Caki2 (cell line): ENCODE results near the gene CCDC138. TPM values are rescaled to one million over a fixed set of nuclear protein-coding genes. Genes with fewer than 3 reads are reported as not detected.

Experiments used
- DNase-seq: peaks from one replicate; pipeline ENCODE4 v3.0.0-alpha.2; 2015; ENCODE audit warnings: low read depth
- in situ Hi-C: cut with HindIII; loops from 2 replicates; pipeline ENCODE4 v1.10.0; 2016; ENCODE audit warnings: low sequenced_read_pairs, low pct_unique_long_range_greater_than_20kb, mixed read lengths
- total RNA-seq: library from RNA; depleted of rRNA; stranded (reverse); fragments of >200 nt; shearing (Covaris generic); gene quantifications from 2 replicates; pipeline ENCODE4 v1.2.3, GENCODE V29; 2014; ENCODE audit warnings: low replicate concordance; rRNA removed

The CCDC138 gene
- total RNA-seq, 1 experiment from 2014 or later: 11.8 TPM

GRCh38 chr2:108923736-108924579 is 137.4 kb downstream of the CCDC138 start:
- in situ Hi-C loops: no loop called here
- no peak for DNase-seq

DNA sequence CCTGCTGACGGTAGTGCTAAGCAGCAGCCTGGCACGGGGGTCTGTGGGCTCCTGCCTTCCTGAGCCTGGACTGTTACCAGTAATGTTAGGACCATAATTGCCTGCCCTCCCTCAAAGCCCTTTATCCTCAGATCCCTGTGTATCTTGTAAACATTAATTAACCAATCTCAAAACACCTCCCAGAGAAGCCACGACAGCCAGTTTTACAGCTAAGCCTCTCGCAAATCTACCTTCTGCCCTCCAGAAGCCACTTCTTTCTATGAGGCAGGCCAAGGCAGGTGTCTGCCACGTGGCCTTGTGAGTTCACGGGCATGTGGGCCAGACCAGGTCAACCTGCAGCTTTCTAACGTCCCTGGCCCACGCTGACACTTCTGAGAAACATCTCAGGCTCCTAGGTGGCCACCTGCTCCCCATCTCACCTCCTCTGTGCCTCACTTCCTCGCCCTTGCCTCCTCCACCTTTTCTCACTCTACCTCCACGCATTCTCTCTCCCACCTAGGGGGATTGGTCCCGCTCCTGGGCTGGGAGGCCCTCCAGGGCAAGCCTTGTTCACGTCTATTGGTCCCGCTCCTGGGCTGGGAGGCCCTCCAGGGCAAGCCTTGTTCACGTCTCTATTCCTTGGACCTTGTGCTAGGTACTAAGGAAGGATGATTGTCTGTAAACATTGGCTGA is 138.1 kb downstream of the CCDC138 start:
- in situ Hi-C loops: no loop called here
- DNase-seq: no peak

DNA sequence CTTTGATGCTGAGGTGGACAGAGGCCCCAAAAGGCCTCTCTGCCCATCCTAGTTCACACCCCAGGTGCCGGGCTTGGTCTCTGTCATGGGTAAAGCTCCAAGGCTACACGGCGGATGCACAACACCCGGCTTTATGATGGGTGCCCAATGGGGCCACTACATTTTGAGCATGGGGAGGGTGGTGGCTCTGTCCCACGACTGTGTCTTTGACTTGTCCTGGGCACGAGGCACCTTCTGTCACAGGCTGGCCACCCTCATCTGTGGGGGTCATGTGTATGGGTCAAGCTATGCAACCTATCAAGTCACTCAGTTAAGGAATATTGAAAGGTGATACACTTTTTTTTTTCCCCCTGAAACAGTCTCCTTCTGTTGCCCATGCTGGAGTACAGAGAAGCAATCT is 138.7 kb downstream of the CCDC138 start:
- in situ Hi-C loops: no loop called here
- no peak for DNase-seq

DNA sequence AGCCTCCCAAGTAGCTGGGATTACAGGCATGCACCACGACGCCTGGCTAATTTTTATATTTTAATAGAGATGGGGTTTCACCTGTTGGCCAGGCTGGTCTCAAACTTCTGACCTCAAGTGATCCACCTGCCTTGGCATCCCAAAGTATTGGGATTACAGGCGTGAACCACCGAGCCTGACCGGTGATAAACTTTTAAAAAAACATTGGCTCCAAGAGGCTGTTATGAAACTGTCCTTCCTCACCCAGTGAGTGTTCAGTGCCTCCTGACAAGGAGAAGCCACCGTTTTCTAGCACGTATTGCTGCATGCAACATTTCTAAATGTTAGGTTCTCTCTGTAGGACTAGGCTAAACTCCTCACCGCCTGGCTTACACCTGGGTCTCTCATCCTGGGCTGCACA is 139.2 kb downstream of the CCDC138 start:
- DNase-seq: no peak
- in situ Hi-C loops: no loop called here

Other genes with a start within 250 kb of the CCDC138 start
- gene RANBP2, start 67.3 kb upstream of the CCDC138 start, total RNA-seq: 14.6 and 16.5 TPM in 2 replicates
- gene EDAR, start 202.4 kb downstream of the CCDC138 start, total RNA-seq: not detected in 2 replicates